Left renal pelvis (tissue), 4 donors: ENCODE data around the gene LTA4H. TPM values are rescaled to one million over a fixed set of nuclear protein-coding genes. Genes with fewer than 3 reads are reported as not detected.
"Not testable (repeated sequence)": the region's sequence is repeated elsewhere in the genome, so short reads cannot be mapped to it uniquely, and the experiment has no call there.

Source experiments
- DNase-seq, 4 donors: peaks; one replicate each; pipeline ENCODE4 v3.0.0-alpha.2; 2013; ENCODE audit warnings: low read depth in 4 of 4, low spot score in 3 of 4
- polyA plus RNA-seq, 4 donors: library from polyadenylated mRNA; unstranded; fragments of 120-200 nt; gene quantifications; one replicate each; pipeline ENCODE4 v1.2.1, GENCODE V29; 2013; ENCODE audit not compliant: insufficient read length in 4 of 4

Gene LTA4H
- polyA plus RNA-seq, 4 donors: 97.6 to 144 (median 133) TPM

- DNase-seq: no peak
Observed at GRCh38 chr12:95995238-95996031, 40.0 kb downstream of the LTA4H start.

GRCh38 chr12:95994476-95994875 lies 40.9 kb downstream of the LTA4H start:
- DNase-seq: no peak

GRCh38 chr12:95993907-95994306 lies 41.5 kb downstream of the LTA4H start:
- DNase-seq: no peak

- DNase-seq: no peak
Observed at GRCh38 chr12:95990136-95990535, 45.3 kb downstream of the LTA4H start.

- no peak for DNase-seq
Observed at GRCh38 chr12:95989504-95990123, 45.8 kb downstream of the LTA4H start.

GRCh38 chr12:95988506-95989275 lies 46.7 kb downstream of the LTA4H start:
- DNase-seq: no peak

GRCh38 chr12:95986635-95987570 lies 48.5 kb downstream of the LTA4H start:
- no peak for DNase-seq

- DNase-seq: no peak
Observed at GRCh38 chr12:95984682-95985081, 50.7 kb downstream of the LTA4H start.

- no peak for DNase-seq
Observed at GRCh38 chr12:95982602-95983001, 52.8 kb downstream of the LTA4H start.

GRCh38 chr12:95980437-95980836 lies 55.0 kb downstream of the LTA4H start:
- DNase-seq: no peak

GRCh38 chr12:95978774-95979173 lies 56.6 kb downstream of the LTA4H start:
- DNase-seq: no peak

- DNase-seq: no peak
Observed at GRCh38 chr12:95978351-95978750, 57.0 kb downstream of the LTA4H start.

GRCh38 chr12:95977764-95978305 lies 57.6 kb downstream of the LTA4H start:
- DNase-seq: no peak

GRCh38 chr12:95976416-95976832 lies 59.0 kb downstream of the LTA4H start:
- DNase-seq: no peak

- no peak for DNase-seq
Observed at GRCh38 chr12:95975491-95975890, 59.9 kb downstream of the LTA4H start.

- no peak for DNase-seq
Observed at GRCh38 chr12:95974358-95974757, 61.0 kb downstream of the LTA4H start.

- DNase-seq: no peak
Observed at GRCh38 chr12:95972832-95973456, 62.4 kb downstream of the LTA4H start.

- DNase-seq: no peak
Observed at GRCh38 chr12:95970905-95971304, 64.5 kb downstream of the LTA4H start.

GRCh38 chr12:95969116-95969515 lies 66.3 kb downstream of the LTA4H start:
- not testable (repeated sequence) for DNase-seq

GRCh38 chr12:95967301-95967700 lies 68.1 kb downstream of the LTA4H start:
- DNase-seq: no peak
